Keratinocyte (primary cell): ENCODE data around the gene PTK7. TPM values are rescaled to one million over a fixed set of nuclear protein-coding genes. Genes with fewer than 3 reads are reported as not detected.

Experiments used
- DNase-seq: peaks from one replicate; pipeline ENCODE4 v3.0.0-alpha.2; 2011; ENCODE audit warnings: low read depth, missing footprints, low spot score
- FAIRE-seq: peaks from 2 replicates; lab custom pipeline; 2011; peaks lifted over from hg19 to GRCh38; lab: Jason Lieb, UNC
- H2AFZ ChIP-seq: 2 replicates; pipeline ENCODE4 v1.6.0; 2012; ENCODE audit warnings: low read length, control low read depth, inconsistent platforms; ENCODE audit not compliant: control insufficient read depth
- H3K27ac ChIP-seq: 2 replicates; pipeline ENCODE4 v1.5.1; 2011; ENCODE audit warnings: low read length; ENCODE audit not compliant: control insufficient read depth, insufficient read depth
- H3K27me3 ChIP-seq: 3 replicates; pipeline ENCODE4 v1.6.0; 2011; ENCODE audit warnings: low read length; ENCODE audit not compliant: control insufficient read depth, insufficient read depth; ENCODE audit errors: extremely low read depth
- H3K36me3 ChIP-seq, 2 experiments: 2 replicates in 1 of 2; 3 replicates in 1 of 2; pipeline ENCODE4 v1.5.1; 2011; ENCODE audit warnings: low read length in 2 of 2, mild to moderate bottlenecking in 1 of 2; ENCODE audit not compliant: control insufficient read depth in 2 of 2, insufficient read depth in 2 of 2; ENCODE audit errors: extremely low read depth in 1 of 2
- H3K4me1 ChIP-seq: 3 replicates; pipeline ENCODE4 v1.5.1; 2011; ENCODE audit warnings: low read length; ENCODE audit not compliant: control insufficient read depth, insufficient read depth; ENCODE audit errors: extremely low read depth
- H3K4me2 ChIP-seq: 3 replicates; pipeline ENCODE4 v1.6.0; 2011; ENCODE audit warnings: low read depth, low read length; ENCODE audit not compliant: control insufficient read depth, insufficient read depth; ENCODE audit errors: extremely low read depth
- H3K4me3 ChIP-seq, 3 experiments: fragments of 200-600 bp in 1 of 3; sonication (generic) in 1 of 3; 2 replicates in 2 of 3; 3 replicates in 1 of 3; pipeline ENCODE4 v1.5.1; 2011 to 2016; ENCODE audit warnings: low read length in 3 of 3, mild to moderate bottlenecking in 3 of 3, control low read depth in 2 of 3, inconsistent platforms in 1 of 3, low read depth in 1 of 3, mixed read lengths in 1 of 3, mixed run types in 1 of 3, moderate library complexity in 1 of 3; ENCODE audit not compliant: control insufficient read depth in 2 of 3, insufficient read depth in 2 of 3; ENCODE audit errors: extremely low read depth in 1 of 3
- H3K79me2 ChIP-seq: 2 replicates; pipeline ENCODE4 v1.6.0; 2012; ENCODE audit warnings: low read length; ENCODE audit not compliant: control insufficient read depth, insufficient read depth
- H3K9ac ChIP-seq: 3 replicates; pipeline ENCODE4 v1.6.0; 2011; ENCODE audit warnings: low read length; ENCODE audit not compliant: control insufficient read depth, insufficient read depth; ENCODE audit errors: extremely low read depth
- H3K9me1 ChIP-seq: 3 replicates; pipeline ENCODE4 v1.6.0; 2011; ENCODE audit warnings: low read length; ENCODE audit not compliant: control insufficient read depth, insufficient read depth; ENCODE audit errors: extremely low read depth
- H3K9me3 ChIP-seq: 2 replicates; pipeline ENCODE4 v1.5.1; 2012; ENCODE audit warnings: low read depth, low read length; ENCODE audit not compliant: control insufficient read depth
- H4K20me1 ChIP-seq: 3 replicates; pipeline ENCODE4 v1.6.0; 2011; ENCODE audit warnings: low read length; ENCODE audit not compliant: control insufficient read depth, insufficient read depth; ENCODE audit errors: extremely low read depth
- CTCF ChIP-seq, 3 experiments: IDR thresholded peaks in 1 of 3; conservative IDR thresholded peaks in 1 of 3; optimal IDR thresholded peaks in 1 of 3; 2 replicates in 2 of 3; 3 replicates in 1 of 3; pipeline versions ENCODE3 to v1.5.1; 2011; ENCODE audit warnings: low read length in 3 of 3, mild to moderate bottlenecking in 3 of 3, moderate library complexity in 2 of 3, control low read depth in 1 of 3, inconsistent platforms in 1 of 3; ENCODE audit not compliant: insufficient read depth in 2 of 3; ENCODE audit errors: extremely low read depth in 1 of 3
- EZH2 ChIP-seq: IDR thresholded peaks from one replicate; pipeline ENCODE4 v1.6.1; 2012; ENCODE audit warnings: inconsistent platforms, mild to moderate bottlenecking, low read length, moderate library complexity
- dilution Hi-C: fragments of 300-500 bp; cut with MboI; formaldehyde crosslinking; loops from one replicate; pipeline ENCODE4 v1.7.0; 2020; ENCODE audit warnings: low sequenced_read_pairs; ENCODE audit not compliant: extremely low pct_ligation_motif_present
- polyA plus RNA-seq, 5 experiments: library from polyadenylated mRNA; depleted of rRNA in 3 of 5; stranded (reverse) in 3 of 5; stranded (forward) in 1 of 5; unstranded in 1 of 5; fragments of >200 nt; gene quantifications; 1 replicate in 1 of 5; 2 replicates in 3 of 5; 3 replicates in 1 of 5; pipeline versions ENCODE4 v1.2.1 to v1.2.3, GENCODE V29; 2011 to 2012; ENCODE audit warnings: missing spikeins in 2 of 5, low read depth in 1 of 5, low replicate concordance in 1 of 5

Gene PTK7
- polyA plus RNA-seq, 1 donor (not counting 4 experiments of a cell fraction or from before 2014, with no cell fraction given) = 58.8 TPM

GRCh38 chr6:43200541-43200940, 124.4 kb downstream of the PTK7 start:
- Histone ChIP-seq H3K4me3 (no peak overlapping the region), H3K79me2 (no peaks in the 10 kb centered on the region), H3K4me2 (no peak overlapping the region), H2AFZ (no peak overlapping the region), H3K27me3 (no peaks in the 10 kb centered on the region), H3K9me3 (no peaks in the 10 kb centered on the region), H4K20me1 (no peaks in the 10 kb centered on the region), H3K9me1 (peaks cover 3% of the 10 kb centered on the region), H3K27ac (no peak overlapping the region), H3K4me1 (peaks cover 7% of the 10 kb centered on the region), H3K36me3 (peaks cover 42 to 46% of the 10 kb centered on the region in 2 experiments), H3K9ac (no peak overlapping the region)
- FAIRE-seq = no peak
- no peak for DNase-seq
- TF ChIP-seq EZH2 = no peak
- TF ChIP-seq CTCF (optimal IDR thresholded peaks at IDR 0.05 in 1 of 3, IDR thresholded peaks at IDR 0.05 in 1 of 3, conservative IDR thresholded peaks at IDR 0.05 in 1 of 3; ENCODE audit: extremely low read depth in 1 of 3, insufficient read depth in 2 of 3, low read length in 3 of 3) = no peak
- dilution Hi-C loops = no loop called here

GRCh38 chr6:43202451-43202850, 126.3 kb downstream of the PTK7 start:
- Histone ChIP-seq H4K20me1 (no peaks in the 10 kb centered on the region), H3K9ac (no peak overlapping the region), H3K9me1 (peaks cover 3% of the 10 kb centered on the region), H3K4me2 (no peak overlapping the region), H3K4me3 (no peak overlapping the region), H2AFZ (no peak overlapping the region), H3K79me2 (no peaks in the 10 kb centered on the region), H3K27ac (no peak overlapping the region), H3K9me3 (no peaks in the 10 kb centered on the region), H3K36me3 (peaks cover 35% of the 10 kb centered on the region in 2 experiments), H3K4me1 (peaks cover 7% of the 10 kb centered on the region), H3K27me3 (no peaks in the 10 kb centered on the region)
- no peak for FAIRE-seq
- TF ChIP-seq CTCF (optimal IDR thresholded peaks at IDR 0.05 in 1 of 3, IDR thresholded peaks at IDR 0.05 in 1 of 3, conservative IDR thresholded peaks at IDR 0.05 in 1 of 3; ENCODE audit: extremely low read depth in 1 of 3, insufficient read depth in 2 of 3, low read length in 3 of 3) (no peak), EZH2 (no peak)
- dilution Hi-C loops = no loop called here
- DNase-seq = no peak
